Heart left ventricle (tissue), 13 donors: ENCODE results near the gene CDH23.

Experiments
- CTCF ChIP-seq, 12 donors: fragments of 200-600 bp; sonication (generic) in 4 of 12; IDR thresholded peaks; one replicate each; pipeline versions ENCODE4 v1.5.0 to v1.8.0; 2018 to 2022; ENCODE audit warnings: antibody characterized with exemption in 12 of 12, mild to moderate bottlenecking in 5 of 12
- POLR2A ChIP-seq, 2 donors: fragments of 450-650 bp; IDR thresholded peaks; one replicate each; pipeline ENCODE4 v1.6.1; 2017; ENCODE audit warnings: antibody characterized with exemption in 2 of 2, mild to moderate bottlenecking in 2 of 2, moderate library complexity in 2 of 2
- donor health status: ischemic (EF 13 %, LVEDD 7.1; RV severe dilation, severe dysfunction).
- donor health status: DM: no; HTN: yes; CAD: no.
- donor health status: DM: no; HTN: no; CAD: no.
- donor health status: ischemic (EF 25% LVEDD 6.9; RV normal size, moderate dysfunction).
- donor health status: ischemic (EF 25% LVEDD 5.7; RV mildly dilated, moderate dysfunction).
- donor health status: ischemic (EF 35%, LVEDD 5.7; RV mildly dilated, moderate dysfunction).
- donor health status: nonischemic (EF 11% LVEDD 7.7; RV severe dilation, severe dysfunction).
- donor health status: DM: yes; HTN: yes; CAD: no.
- donor health status: PGD.
- donor health status: ischemic (EF 29% LVEDD 5.4; RV normal size, mild dysfunction).
- donor health status: nonischemic (EF 23%, LVEDD 6.1; RV moderate dilation, normal function).

- TF ChIP-seq CTCF (IDR thresholded peaks at IDR 0.05): no peak
- TF ChIP-seq POLR2A (IDR thresholded peaks at IDR 0.05): no peak
Measured at GRCh38 chr10:71449026-71449425, 52.3 kb downstream of the CDH23 start.
